Measurements from ENCODE around the gene POMGNT2. TPM values are rescaled to one million over a fixed set of nuclear protein-coding genes. Genes with fewer than 3 reads are reported as not detected.

The POMGNT2 gene
- total and polyA plus RNA-seq, 2 experiments from 2014 or later = 10.7 to 26.1 TPM

DNA sequence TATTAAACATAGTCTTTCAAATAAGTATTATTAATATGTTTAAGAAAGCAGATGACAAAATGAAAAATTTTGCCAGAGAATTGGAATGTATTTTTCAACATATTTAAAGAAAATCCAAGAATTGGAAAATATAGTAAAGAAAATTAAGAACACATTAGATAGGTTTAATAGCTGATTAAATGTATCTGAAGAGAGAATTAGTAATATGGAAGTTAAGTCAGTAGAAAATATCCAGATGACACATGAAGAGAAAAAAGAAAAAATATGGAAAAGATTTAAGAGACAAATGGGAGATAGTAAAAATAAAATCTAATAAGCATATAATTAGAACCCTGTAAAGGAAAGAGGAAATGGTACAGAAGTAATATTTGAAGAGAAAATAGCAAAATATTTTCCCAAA, 18.0 kb upstream of the POMGNT2 start (continued):
- TF ChIP-seq, protein P1, sequence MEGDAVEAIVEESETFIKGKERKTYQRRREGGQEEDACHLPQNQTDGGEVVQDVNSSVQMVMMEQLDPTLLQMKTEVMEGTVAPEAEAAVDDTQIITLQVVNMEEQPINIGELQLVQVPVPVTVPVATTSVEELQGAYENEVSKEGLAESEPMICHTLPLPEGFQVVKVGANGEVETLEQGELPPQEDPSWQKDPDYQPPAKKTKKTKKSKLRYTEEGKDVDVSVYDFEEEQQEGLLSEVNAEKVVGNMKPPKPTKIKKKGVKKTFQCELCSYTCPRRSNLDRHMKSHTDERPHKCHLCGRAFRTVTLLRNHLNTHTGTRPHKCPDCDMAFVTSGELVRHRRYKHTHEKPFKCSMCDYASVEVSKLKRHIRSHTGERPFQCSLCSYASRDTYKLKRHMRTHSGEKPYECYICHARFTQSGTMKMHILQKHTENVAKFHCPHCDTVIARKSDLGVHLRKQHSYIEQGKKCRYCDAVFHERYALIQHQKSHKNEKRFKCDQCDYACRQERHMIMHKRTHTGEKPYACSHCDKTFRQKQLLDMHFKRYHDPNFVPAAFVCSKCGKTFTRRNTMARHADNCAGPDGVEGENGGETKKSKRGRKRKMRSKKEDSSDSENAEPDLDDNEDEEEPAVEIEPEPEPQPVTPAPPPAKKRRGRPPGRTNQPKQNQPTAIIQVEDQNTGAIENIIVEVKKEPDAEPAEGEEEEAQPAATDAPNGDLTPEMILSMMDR (conservative IDR thresholded peaks at IDR 0.05; ENCODE audit: low read depth in 2 of 2) = no peak
- no peak for TF ChIP-seq JUNB (IDR thresholded peaks at IDR 0.05; ENCODE audit: unreplicated experiment)
- no peak for TF ChIP-seq POLR2AphosphoS5 (IDR thresholded peaks at IDR 0.05; ENCODE audit: low read depth)
- no peak for TF ChIP-seq EZH2 (IDR thresholded peaks at IDR 0.05; ENCODE audit: low read depth, unreplicated experiment)

DNA sequence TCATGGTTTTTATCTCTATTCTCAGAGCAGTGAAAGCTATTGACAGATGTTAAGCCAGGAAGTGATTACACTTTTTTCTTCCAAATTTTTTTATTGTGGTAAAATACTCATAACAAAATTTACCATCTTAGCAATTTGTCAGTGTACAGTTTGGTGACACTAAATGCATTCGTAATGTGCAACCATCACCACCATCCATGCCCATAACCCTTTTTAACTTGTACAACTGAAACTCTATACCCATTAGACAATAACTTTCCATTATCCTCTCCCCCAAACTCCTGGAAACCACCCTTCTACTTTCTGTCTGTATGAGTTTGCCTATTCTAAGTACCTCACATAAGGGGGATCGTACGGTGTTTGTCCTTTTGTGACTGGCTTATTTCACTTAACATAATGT, 15.1 kb upstream of the POMGNT2 start:
- H3K4me3 ChIP-seq = no peak overlapping the region
- H3K9me2 ChIP-seq (ENCODE audit: insufficient read depth) = peaks cover 14% of the 10 kb centered on the region; the same call in 1 of the 2 replicates
- no peaks in the 10 kb centered on the region for H3K27me3 ChIP-seq (ENCODE audit: insufficient read depth)
- DNase-seq (ENCODE audit: low spot score) (no peak), ATAC-seq (no peak)
- H3K27ac Mint-ChIP-seq = no peak overlapping the region
- H3K4me2 ChIP-seq = no peak overlapping the region
- TF ChIP-seq, protein P2, sequence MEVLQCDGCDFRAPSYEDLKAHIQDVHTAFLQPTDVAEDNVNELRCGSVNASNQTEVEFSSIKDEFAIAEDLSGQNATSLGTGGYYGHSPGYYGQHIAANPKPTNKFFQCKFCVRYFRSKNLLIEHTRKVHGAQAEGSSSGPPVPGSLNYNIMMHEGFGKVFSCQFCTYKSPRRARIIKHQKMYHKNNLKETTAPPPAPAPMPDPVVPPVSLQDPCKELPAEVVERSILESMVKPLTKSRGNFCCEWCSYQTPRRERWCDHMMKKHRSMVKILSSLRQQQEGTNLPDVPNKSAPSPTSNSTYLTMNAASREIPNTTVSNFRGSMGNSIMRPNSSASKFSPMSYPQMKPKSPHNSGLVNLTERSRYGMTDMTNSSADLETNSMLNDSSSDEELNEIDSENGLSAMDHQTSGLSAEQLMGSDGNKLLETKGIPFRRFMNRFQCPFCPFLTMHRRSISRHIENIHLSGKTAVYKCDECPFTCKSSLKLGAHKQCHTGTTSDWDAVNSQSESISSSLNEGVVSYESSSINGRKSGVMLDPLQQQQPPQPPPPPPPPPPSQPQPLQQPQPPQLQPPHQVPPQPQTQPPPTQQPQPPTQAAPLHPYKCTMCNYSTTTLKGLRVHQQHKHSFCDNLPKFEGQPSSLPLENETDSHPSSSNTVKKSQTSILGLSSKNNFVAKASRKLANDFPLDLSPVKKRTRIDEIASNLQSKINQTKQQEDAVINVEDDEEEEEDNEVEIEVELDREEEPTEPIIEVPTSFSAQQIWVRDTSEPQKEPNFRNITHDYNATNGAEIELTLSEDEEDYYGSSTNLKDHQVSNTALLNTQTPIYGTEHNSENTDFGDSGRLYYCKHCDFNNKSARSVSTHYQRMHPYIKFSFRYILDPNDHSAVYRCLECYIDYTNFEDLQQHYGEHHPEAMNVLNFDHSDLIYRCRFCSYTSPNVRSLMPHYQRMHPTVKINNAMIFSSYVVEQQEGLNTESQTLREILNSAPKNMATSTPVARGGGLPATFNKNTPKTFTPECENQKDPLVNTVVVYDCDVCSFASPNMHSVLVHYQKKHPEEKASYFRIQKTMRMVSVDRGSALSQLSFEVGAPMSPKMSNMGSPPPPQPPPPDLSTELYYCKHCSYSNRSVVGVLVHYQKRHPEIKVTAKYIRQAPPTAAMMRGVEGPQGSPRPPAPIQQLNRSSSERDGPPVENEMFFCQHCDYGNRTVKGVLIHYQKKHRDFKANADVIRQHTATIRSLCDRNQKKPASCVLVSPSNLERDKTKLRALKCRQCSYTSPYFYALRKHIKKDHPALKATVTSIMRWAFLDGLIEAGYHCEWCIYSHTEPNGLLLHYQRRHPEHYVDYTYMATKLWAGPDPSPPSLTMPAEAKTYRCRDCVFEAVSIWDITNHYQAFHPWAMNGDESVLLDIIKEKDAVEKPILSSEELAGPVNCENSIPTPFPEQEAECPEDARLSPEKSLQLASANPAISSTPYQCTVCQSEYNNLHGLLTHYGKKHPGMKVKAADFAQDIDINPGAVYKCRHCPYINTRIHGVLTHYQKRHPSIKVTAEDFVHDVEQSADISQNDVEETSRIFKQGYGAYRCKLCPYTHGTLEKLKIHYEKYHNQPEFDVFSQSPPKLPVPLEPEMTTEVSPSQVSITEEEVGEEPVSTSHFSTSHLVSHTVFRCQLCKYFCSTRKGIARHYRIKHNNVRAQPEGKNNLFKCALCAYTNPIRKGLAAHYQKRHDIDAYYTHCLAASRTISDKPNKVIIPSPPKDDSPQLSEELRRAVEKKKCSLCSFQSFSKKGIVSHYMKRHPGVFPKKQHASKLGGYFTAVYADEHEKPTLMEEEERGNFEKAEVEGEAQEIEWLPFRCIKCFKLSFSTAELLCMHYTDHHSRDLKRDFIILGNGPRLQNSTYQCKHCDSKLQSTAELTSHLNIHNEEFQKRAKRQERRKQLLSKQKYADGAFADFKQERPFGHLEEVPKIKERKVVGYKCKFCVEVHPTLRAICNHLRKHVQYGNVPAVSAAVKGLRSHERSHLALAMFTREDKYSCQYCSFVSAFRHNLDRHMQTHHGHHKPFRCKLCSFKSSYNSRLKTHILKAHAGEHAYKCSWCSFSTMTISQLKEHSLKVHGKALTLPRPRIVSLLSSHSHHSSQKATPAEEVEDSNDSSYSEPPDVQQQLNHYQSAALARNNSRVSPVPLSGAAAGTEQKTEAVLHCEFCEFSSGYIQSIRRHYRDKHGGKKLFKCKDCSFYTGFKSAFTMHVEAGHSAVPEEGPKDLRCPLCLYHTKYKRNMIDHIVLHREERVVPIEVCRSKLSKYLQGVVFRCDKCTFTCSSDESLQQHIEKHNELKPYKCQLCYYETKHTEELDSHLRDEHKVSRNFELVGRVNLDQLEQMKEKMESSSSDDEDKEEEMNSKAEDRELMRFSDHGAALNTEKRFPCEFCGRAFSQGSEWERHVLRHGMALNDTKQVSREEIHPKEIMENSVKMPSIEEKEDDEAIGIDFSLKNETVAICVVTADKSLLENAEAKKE (CRISPR knock-in tag; IDR thresholded peaks at IDR 0.05) = no peak
- TF ChIP-seq EZH2 (IDR thresholded peaks at IDR 0.05; ENCODE audit: low read depth, unreplicated experiment) (no peak), EZH2phosphoT487 (IDR thresholded peaks at IDR 0.05; ENCODE audit: unreplicated experiment) (no peak)
- no peaks in the 10 kb centered on the region for H4K20me1 ChIP-seq (replicated peaks; ENCODE audit: insufficient read depth)
- peaks cover 4% of the 10 kb centered on the region; the same call in 2 of the 3 replicates for H3K36me3 Mint-ChIP-seq (ENCODE audit: low read depth)
- H3K4me1 Mint-ChIP-seq = no peaks in the 10 kb centered on the region
- no peaks in the 10 kb centered on the region for H3K4me1 ChIP-seq (ENCODE audit: insufficient read depth)
- no peaks in the 10 kb centered on the region for H3K36me3 ChIP-seq (ENCODE audit: insufficient read depth)
- H3K4me3 Mint-ChIP-seq = no peak overlapping the region
- H3K9me3 Mint-ChIP-seq = peaks cover 5% of the 10 kb centered on the region; the same call in 2 of the 3 replicates
- no peaks in the 10 kb centered on the region for H3F3A ChIP-seq (replicated peaks; ENCODE audit: low read depth)
- H2AFZ ChIP-seq = no peak overlapping the region
- H3K79me2 ChIP-seq (replicated peaks; ENCODE audit: insufficient read depth) = no peaks in the 10 kb centered on the region
- H3K27me3 Mint-ChIP-seq (ENCODE audit: insufficient read depth, low read depth, poor library complexity) = peaks cover 1% of the 10 kb centered on the region
- H3K27ac ChIP-seq (ENCODE audit: low read depth) = no peak overlapping the region
